GM12878 (cell line): Measurements from ENCODE around the gene IMPG2. TPM values are rescaled to one million over a fixed set of nuclear protein-coding genes. Genes with fewer than 3 reads are reported as not detected.

Experiments
- ATAC-seq: fragments of 200-7000 bp; cut with Tn5 transposase; 3 replicates; pipeline ENCODE4 v1.9.1; 2020; ENCODE audit warnings: mild to moderate bottlenecking, moderate library complexity
- BruUV-seq: library from RNA; stranded (reverse); fragments of 400-500 nt; replicated peaks from 2 replicates; lab custom pipeline; 2021; lab: Mats Ljungman, UMichigan
- CTCF ChIA-PET: fragments of 300-600 bp; sonication (Branson Sonifier 250); formaldehyde crosslinking; extraction: SDS; loops from one replicate; lab custom pipeline; 2021; ENCODE audit warnings: inconsistent platforms; lab: Yijun Ruan, JAX
- POLR2A ChIA-PET: fragments of 350-600 bp; formaldehyde crosslinking; extraction: SDS; loops from one replicate; lab custom pipeline; 2021; ENCODE audit warnings: inconsistent platforms; lab: Charles Lee
- RAD21 ChIA-PET: fragments of 300-600 bp; sonication (Branson Sonifier 250); formaldehyde crosslinking; loops from one replicate; lab custom pipeline; 2023; ENCODE audit warnings: antibody characterized with exemption; ENCODE audit not compliant: unreplicated experiment; lab: Charles Lee
- SMC1A ChIA-PET: fragments of 300-600 bp; sonication (Branson Sonifier 250); formaldehyde crosslinking; loops from one replicate; lab custom pipeline; 2023; ENCODE audit not compliant: unreplicated experiment, uncharacterized antibody; lab: Charles Lee
- DNase-seq: peaks from one replicate; pipeline ENCODE4 v3.0.0-alpha.2; 2011; ENCODE audit warnings: low read depth, low spot score
- FAIRE-seq: peaks from 3 replicates; lab custom pipeline; 2011; peaks lifted over from hg19 to GRCh38; lab: Jason Lieb, UNC
- H2AFZ ChIP-seq: 2 replicates; pipeline ENCODE4 v1.6.0; 2011; ENCODE audit warnings: low read depth, low read length, control low read depth; ENCODE audit not compliant: control insufficient read depth
- H3K27ac ChIP-seq: 2 replicates; pipeline ENCODE4 v1.5.1; 2011; ENCODE audit warnings: control low read depth; ENCODE audit not compliant: control insufficient read depth, insufficient read depth
- H3K27me3 ChIP-seq, 2 experiments: replicated peaks in 1 of 2; 2 replicates each; pipeline versions ENCODE4 v1.6.0 to v1.6.1; 2011; ENCODE audit warnings: low read length in 1 of 2; ENCODE audit not compliant: control insufficient read depth in 2 of 2, insufficient read depth in 2 of 2
- H3K36me3 ChIP-seq, 2 experiments: 2 replicates each; pipeline ENCODE4 v1.5.1; 2011; ENCODE audit warnings: low read length in 1 of 2; ENCODE audit not compliant: control insufficient read depth in 2 of 2, insufficient read depth in 2 of 2
- H3K4me1 ChIP-seq: 2 replicates; pipeline ENCODE4 v1.6.1; 2011; ENCODE audit warnings: mild to moderate bottlenecking, low read length, moderate library complexity, mixed read lengths; ENCODE audit not compliant: control insufficient read depth, insufficient read depth
- H3K4me2 ChIP-seq: 2 replicates; pipeline ENCODE4 v1.6.0; 2011; ENCODE audit warnings: control low read depth; ENCODE audit not compliant: control insufficient read depth, insufficient read depth
- H3K4me3 ChIP-seq: fragments of 200-600 bp; sonication (generic); 2 replicates; pipeline ENCODE4 v1.5.1; 2016
- H3K79me2 ChIP-seq: 2 replicates; pipeline ENCODE4 v1.6.0; 2011; ENCODE audit warnings: low read length; ENCODE audit not compliant: control insufficient read depth, insufficient read depth
- H3K9ac ChIP-seq: 2 replicates; pipeline ENCODE4 v1.8.0; 2011; ENCODE audit warnings: low read length, control low read depth, mixed read lengths; ENCODE audit not compliant: control insufficient read depth, insufficient read depth
- H3K9me3 ChIP-seq: replicated peaks from 3 replicates; pipeline ENCODE4 v1.5.1; 2011; ENCODE audit warnings: mild to moderate bottlenecking, low read length; ENCODE audit not compliant: control insufficient read depth, insufficient read depth
- H4K20me1 ChIP-seq: 2 replicates; pipeline ENCODE4 v1.6.0; 2011; ENCODE audit not compliant: control insufficient read depth, insufficient read depth
- BACH1 ChIP-seq: fragments of 450-650 bp; IDR thresholded peaks from 2 replicates; pipeline ENCODE4 v1.6.1; 2017; ENCODE audit warnings: mild to moderate bottlenecking, borderline replicate concordance
- BMI1 ChIP-seq: fragments of 450-650 bp; IDR thresholded peaks from 2 replicates; pipeline ENCODE4 v1.6.1; 2016; ENCODE audit warnings: mild to moderate bottlenecking, moderate library complexity, borderline replicate concordance
- CEBPZ ChIP-seq: fragments of 150-350 bp; IDR thresholded peaks from 2 replicates; pipeline ENCODE4 v1.6.1; 2016; ENCODE audit warnings: low read depth, low read length
- CHD2 ChIP-seq: IDR thresholded peaks from 2 replicates; pipeline ENCODE4 v1.6.1; 2011; ENCODE audit warnings: low read depth, low read length, improper control_type of control experiment, borderline replicate concordance
- CREB1 ChIP-seq: IDR thresholded peaks from 2 replicates; pipeline ENCODE4 v1.6.1; 2012; ENCODE audit warnings: low read depth, mild to moderate bottlenecking, inconsistent platforms
- E2F4 ChIP-seq: IDR thresholded peaks from 2 replicates; pipeline ENCODE4 v1.6.1; 2012; ENCODE audit warnings: low read depth, low read length, improper control_type of control experiment
- HDGF ChIP-seq: fragments of 450-650 bp; IDR thresholded peaks from 2 replicates; pipeline ENCODE4 v1.6.1; 2016; ENCODE audit warnings: antibody characterized with exemption
- POLR2AphosphoS2 ChIP-seq: IDR thresholded peaks from 2 replicates; pipeline ENCODE4 v1.6.1; 2011; ENCODE audit warnings: low read depth, mild to moderate bottlenecking, low read length, improper control_type of control experiment, moderate library complexity
- RBBP5 ChIP-seq: fragments of 200-600 bp; sonication (generic); conservative IDR thresholded peaks from 2 replicates; pipeline ENCODE4 v1.6.1; 2016
- RFX5 ChIP-seq: IDR thresholded peaks from 2 replicates; pipeline ENCODE4 v1.6.1; 2011; ENCODE audit warnings: low read depth, low read length, improper control_type of control experiment
- SIX5 ChIP-seq: IDR thresholded peaks from 2 replicates; pipeline ENCODE4 v1.6.1; 2011; ENCODE audit warnings: mild to moderate bottlenecking, low read depth, low read length, moderate library complexity; ENCODE audit not compliant: severe bottlenecking
- SMAD5 ChIP-seq: IDR thresholded peaks from 2 replicates; pipeline ENCODE4 v1.6.1; 2016; ENCODE audit warnings: antibody characterized with exemption, low read depth
- SPI1 ChIP-seq: IDR thresholded peaks from 2 replicates; pipeline ENCODE4 v1.6.1; 2011; ENCODE audit warnings: low read depth, mild to moderate bottlenecking, low read length, moderate library complexity, borderline replicate concordance; ENCODE audit not compliant: insufficient read depth
- TARDBP ChIP-seq: IDR thresholded peaks from 2 replicates; pipeline ENCODE4 v1.6.1; 2016; ENCODE audit warnings: borderline replicate concordance
- TBL1XR1 ChIP-seq: IDR thresholded peaks from 2 replicates; pipeline ENCODE4 v1.6.1; 2012; ENCODE audit warnings: low read depth, low read length, improper control_type of control experiment
- ZNF24 ChIP-seq: fragments of 450-650 bp; IDR thresholded peaks from 2 replicates; pipeline ENCODE4 v1.6.1; 2017; ENCODE audit warnings: antibody characterized with exemption, mild to moderate bottlenecking
- WGBS: methylation state at CpG from one replicate; pipeline ENCODE4 v1.1.6; 2016; ENCODE audit warnings: low lambda C conversion rate; ENCODE audit not compliant: insufficient replicate concordance, insufficient coverage; ENCODE audit errors: missing lambda C conversion rate; 5-methylcytosine and 5-hydroxymethylcytosine counted together
- in situ Hi-C: fragments of 300-500 bp; cut with MboI; formaldehyde crosslinking; loops from 9 replicates; pipeline ENCODE4 v1.14.3; 2018; ENCODE audit warnings: mixed read lengths
- intact Hi-C: fragments of 100-400 bp; cut with micrococcal nuclease; formaldehyde crosslinking; loops from one replicate; pipeline ENCODE4 v1.14.2; 2022; ENCODE audit not compliant: unreplicated experiment
- polyA plus RNA-seq, 11 experiments: library from polyadenylated mRNA; depleted of rRNA in 4 of 11; unstranded in 6 of 11; stranded (reverse) in 5 of 11; fragments of >200 nt; fragmentation: Nextera tagmentation in 4 of 11; fragmentation: Illumina TruSeq in 1 of 11; extraction: Ambion mirVana in 4 of 11; extraction: Trizol in 1 of 11; gene quantifications; 1 replicate in 1 of 11; 2 replicates in 10 of 11; pipeline versions ENCODE4 v1.2.1 to v1.2.3, GENCODE V29; 2011 to 2016; ENCODE audit warnings: inconsistent platforms in 2 of 11, missing spikeins in 2 of 11, low read depth in 1 of 11
- total RNA-seq, 4 experiments: library from RNA; depleted of rRNA in 3 of 4; stranded (reverse); fragments of >200 nt in 3 of 4; fragmentation: Illumina TruSeq in 1 of 4; extraction: Trizol in 1 of 4; gene quantifications; 2 replicates each; pipeline versions ENCODE4 v1.2.1 to v1.2.3, GENCODE V29; 2013 to 2021
- TF ChIP-seq, protein P1 (sequence below): fragments of 450-650 bp; formaldehyde crosslinking; IDR thresholded peaks from 2 replicates; pipeline ENCODE4 v1.4.0; 2022; ENCODE audit warnings: mild to moderate bottlenecking, moderate library complexity

Gene IMPG2
- total and polyA plus RNA-seq, 10 of the 15 experiments (the other 5 are each of a cell fraction or from before 2014, with no cell fraction given), result under 0.01 to 0.17 (median 0.10) TPM; not detected in 3

DNA sequence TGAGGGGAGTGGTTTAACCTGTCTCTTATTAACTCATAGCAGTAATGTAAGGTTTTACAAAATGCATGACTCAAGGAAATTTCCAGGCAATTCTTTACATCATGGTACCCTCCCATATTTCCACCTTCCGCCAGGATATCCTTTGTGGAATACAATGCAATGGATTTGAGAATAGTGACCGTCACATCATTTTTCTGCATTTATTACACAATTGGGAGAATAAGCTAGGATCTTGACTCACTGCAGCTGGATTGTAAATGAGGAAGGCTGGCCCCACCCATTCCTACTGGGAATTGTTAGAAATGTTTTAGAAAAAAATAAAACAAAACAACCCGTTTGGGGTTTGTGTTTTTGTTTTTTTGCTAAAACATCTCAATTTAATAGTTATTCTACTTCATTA, 97.4 kb downstream of the IMPG2 start:
- CTCF ChIA-PET, result no interaction called here
- no peak for FAIRE-seq

More for the DNA sequence above, 97.4 kb downstream of the IMPG2 start:
- no TSS peak for BruUV-seq
- 73% methylated on average over 3 of the region's 3 CpGs for WGBS
- no peak overlapping the region for H3K9ac ChIP-seq
- H3K4me2 ChIP-seq, result no peak overlapping the region
- intact Hi-C loops, result no loop called here
- no peak overlapping the region for H2AFZ ChIP-seq
- H3K4me3 ChIP-seq, result no peak overlapping the region
- H4K20me1 ChIP-seq, result no peaks in the 10 kb centered on the region
- ATAC-seq, result no peak
- RAD21 ChIA-PET, result no interaction called here
- in situ Hi-C loops, result no loop called here
- no peaks in the 10 kb centered on the region for H3K36me3 ChIP-seq
- H3K4me1 ChIP-seq, result no peaks in the 10 kb centered on the region
- H3K27me3 ChIP-seq, result no peaks in the 10 kb centered on the region
- TF ChIP-seq CHD2 (no peak), SIX5 (no peak), RBBP5 (no peak), BACH1 (no peak), CEBPZ (no peak), ZNF24 (no peak), POLR2AphosphoS2 (no peak), RFX5 (no peak), E2F4 (no peak), BMI1 (no peak), SMAD5 (no peak), TBL1XR1 (no peak), SPI1 (no peak), TARDBP (no peak), CREB1 (no peak), HDGF (no peak)
- TF ChIP-seq, protein P1, sequence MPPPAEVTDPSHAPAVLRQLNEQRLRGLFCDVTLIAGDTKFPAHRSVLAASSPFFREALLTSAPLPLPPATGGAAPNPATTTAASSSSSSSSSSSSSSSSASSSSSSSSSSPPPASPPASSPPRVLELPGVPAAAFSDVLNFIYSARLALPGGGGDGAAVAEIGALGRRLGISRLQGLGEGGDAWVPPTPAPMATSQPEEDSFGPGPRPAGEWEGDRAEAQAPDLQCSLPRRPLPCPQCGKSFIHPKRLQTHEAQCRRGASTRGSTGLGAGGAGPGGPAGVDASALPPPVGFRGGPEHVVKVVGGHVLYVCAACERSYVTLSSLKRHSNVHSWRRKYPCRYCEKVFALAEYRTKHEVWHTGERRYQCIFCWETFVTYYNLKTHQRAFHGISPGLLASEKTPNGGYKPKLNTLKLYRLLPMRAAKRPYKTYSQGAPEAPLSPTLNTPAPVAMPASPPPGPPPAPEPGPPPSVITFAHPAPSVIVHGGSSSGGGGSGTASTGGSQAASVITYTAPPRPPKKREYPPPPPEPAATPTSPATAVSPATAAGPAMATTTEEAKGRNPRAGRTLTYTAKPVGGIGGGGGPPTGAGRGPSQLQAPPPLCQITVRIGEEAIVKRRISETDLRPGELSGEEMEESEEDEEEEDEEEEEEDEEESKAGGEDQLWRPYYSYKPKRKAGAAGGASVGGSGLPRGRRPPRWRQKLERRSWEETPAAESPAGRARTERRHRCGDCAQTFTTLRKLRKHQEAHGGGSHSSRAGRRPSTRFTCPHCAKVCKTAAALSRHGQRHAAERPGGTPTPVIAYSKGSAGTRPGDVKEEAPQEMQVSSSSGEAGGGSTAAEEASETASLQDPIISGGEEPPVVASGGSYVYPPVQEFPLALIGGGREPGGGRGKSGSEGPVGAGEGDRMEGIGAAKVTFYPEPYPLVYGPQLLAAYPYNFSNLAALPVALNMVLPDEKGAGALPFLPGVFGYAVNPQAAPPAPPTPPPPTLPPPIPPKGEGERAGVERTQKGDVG, result no peak
- DNase-seq, result no peak
- no peak overlapping the region for H3K27ac ChIP-seq
- no peaks in the 10 kb centered on the region for H3K79me2 ChIP-seq
- peaks cover 2% of the 10 kb centered on the region; the same call in 1 of the 3 replicates for H3K9me3 ChIP-seq
- POLR2A ChIA-PET, result no interaction called here
- SMC1A ChIA-PET, result interaction anchor here (0.7 kb wide), 1 partner anchor 22 kb away, joined by 3 read pairs; no protein-coding TSS in a partner anchor
